ENCODE measurements around the gene IFITM1. TPM values are rescaled to one million over a fixed set of nuclear protein-coding genes. Genes with fewer than 3 reads are reported as not detected.
A peak's percentile ranks its signal among the peaks of the same experiment; 100 is the strongest.

The IFITM1 gene
- polyA plus RNA-seq, 1 donor from 2014 or later: 0.35 TPM

- Histone ChIP-seq H3F3A (ENCODE audit: insufficient read depth, low read length, poor library complexity, severe bottlenecking) (no peaks in the 10 kb centered on the region), H3K27ac (ENCODE audit: low read length) (no peak overlapping the region), H3K27me3 (ENCODE audit: insufficient read depth, low read depth, low read length) (no peaks in the 10 kb centered on the region), H4K20me1 (ENCODE audit: insufficient read depth) (no peaks in the 10 kb centered on the region), H3K4me3 (ENCODE audit: low read length) (no peak overlapping the region), H3K36me3 (ENCODE audit: insufficient read depth, low read length) (no peaks in the 10 kb centered on the region), H3K4me2 (ENCODE audit: low read length) (no peak overlapping the region), H3K9ac (ENCODE audit: low read length) (no peak overlapping the region), H3K9me3 (ENCODE audit: low read length) (no peaks in the 10 kb centered on the region), H3K9me2 (ENCODE audit: insufficient read depth, low read length) (no peaks in the 10 kb centered on the region), H3K79me2 (replicated peaks; ENCODE audit: insufficient read depth, low read length) (no peaks in the 10 kb centered on the region), H2AFZ (ENCODE audit: low read depth, low read length) (no peak overlapping the region)
- TF ChIP-seq EZH2 (IDR thresholded peaks at IDR 0.05; ENCODE audit: borderline replicate concordance, insufficient read depth, low read length, poor library complexity, severe bottlenecking) (no peak), REST (IDR thresholded peaks at IDR 0.05; ENCODE audit: borderline replicate concordance) (no peak), POLR2AphosphoS5 (IDR thresholded peaks at IDR 0.05) (no peak), SMC3 (conservative IDR thresholded peaks at IDR 0.05; ENCODE audit: poor library complexity) (no peak), TAF1 (IDR thresholded peaks at IDR 0.05; ENCODE audit: low read depth) (no peak), EP300 (conservative IDR thresholded peaks at IDR 0.05; ENCODE audit: poor library complexity, severe bottlenecking) (no peak), CTCF (IDR thresholded peaks at IDR 0.05; ENCODE audit: poor library complexity, severe bottlenecking) (no peak), MXI1 (conservative IDR thresholded peaks at IDR 0.05; ENCODE audit: poor library complexity, severe bottlenecking) (no peak), RAD21 (conservative IDR thresholded peaks at IDR 0.05) (no peak)
Measured at GRCh38 chr11:304061-304506, 9.8 kb upstream of the IFITM1 start.

GRCh38 chr11:304915-305843, 8.7 kb upstream of the IFITM1 start:
- no peaks in the 10 kb centered on the region for H4K20me1 ChIP-seq (ENCODE audit: insufficient read depth)
- H3F3A ChIP-seq (ENCODE audit: insufficient read depth, low read length, poor library complexity, severe bottlenecking): no peaks in the 10 kb centered on the region
- H3K4me3 ChIP-seq (ENCODE audit: low read length): no peak overlapping the region
- no peaks in the 10 kb centered on the region for H3K36me3 ChIP-seq (ENCODE audit: insufficient read depth, low read length)
- TF ChIP-seq RAD21 (conservative IDR thresholded peaks at IDR 0.05): peak; percentile 62
- peak; percentile 68 for TF ChIP-seq CTCF (IDR thresholded peaks at IDR 0.05; ENCODE audit: poor library complexity, severe bottlenecking)
- no peak for TF ChIP-seq EP300 (conservative IDR thresholded peaks at IDR 0.05; ENCODE audit: poor library complexity, severe bottlenecking)
- TF ChIP-seq SMC3 (conservative IDR thresholded peaks at IDR 0.05; ENCODE audit: poor library complexity): peak; percentile 70
- no peak overlapping the region for H3K27ac ChIP-seq (ENCODE audit: low read length)
- H3K9me3 ChIP-seq (ENCODE audit: low read length): no peaks in the 10 kb centered on the region
- no peaks in the 10 kb centered on the region for H3K79me2 ChIP-seq (replicated peaks; ENCODE audit: insufficient read depth, low read length)
- H3K9ac ChIP-seq (ENCODE audit: low read length): no peak overlapping the region
- no peak overlapping the region for H2AFZ ChIP-seq (ENCODE audit: low read depth, low read length)
- H3K27me3 ChIP-seq (ENCODE audit: insufficient read depth, low read depth, low read length): no peaks in the 10 kb centered on the region
- no peaks in the 10 kb centered on the region for H3K9me2 ChIP-seq (ENCODE audit: insufficient read depth, low read length)
- H3K4me2 ChIP-seq (ENCODE audit: low read length): no peak overlapping the region

Measured in neural cell (in vitro differentiated cells).